Cardiac muscle cell (in vitro differentiated cells and primary cell): ENCODE data around the gene UPK1B. TPM values are rescaled to one million over a fixed set of nuclear protein-coding genes. Genes with fewer than 3 reads are reported as not detected.

Experiments used
- DNase-seq, 2 donors: peaks; one replicate each; pipeline versions ENCODE4 v3.0.0 to v3.0.0-alpha.2; 2010 to 2017; ENCODE audit warnings: low read depth in 1 of 2, low spot score in 1 of 2
- H3K27ac ChIP-seq: fragments of 200-600 bp; sonication (generic); 2 replicates; pipeline ENCODE4 v1.5.1; 2016
- H3K27me3 ChIP-seq: fragments of 200-600 bp; sonication (generic); 2 replicates; pipeline ENCODE4 v1.6.0; 2016; ENCODE audit warnings: control low read depth
- H3K36me3 ChIP-seq: fragments of 200-600 bp; sonication (generic); 2 replicates; pipeline ENCODE4 v1.5.1; 2016; ENCODE audit warnings: control low read depth
- H3K4me1 ChIP-seq: fragments of 200-600 bp; sonication (generic); 2 replicates; pipeline ENCODE4 v1.8.1; 2017; ENCODE audit warnings: low read depth, mild to moderate bottlenecking, mixed run types
- H3K4me3 ChIP-seq: fragments of 200-600 bp; sonication (generic); 2 replicates; pipeline ENCODE4 v1.5.1; 2016; ENCODE audit warnings: mild to moderate bottlenecking
- H3K9me3 ChIP-seq: fragments of 200-600 bp; sonication (generic); 2 replicates; pipeline ENCODE4 v1.5.1; 2017; ENCODE audit warnings: low read depth, mild to moderate bottlenecking, control low read depth
- polyA plus RNA-seq: library from polyadenylated mRNA; unstranded; fragments of >200 nt; fragmentation: Nextera tagmentation; extraction: Ambion mirVana; gene quantifications from 2 replicates; pipeline ENCODE4 v1.2.1, GENCODE V29; 2016
- total RNA-seq: library from RNA; depleted of rRNA; stranded (reverse); fragments of >200 nt; gene quantifications from 2 replicates; pipeline ENCODE4 v1.2.3, GENCODE V29; 2016
- TF ChIP-seq, protein P1 (sequence below): IDR thresholded peaks from 2 replicates; pipeline ENCODE4 v1.5.1; 2012; ENCODE audit warnings: low read depth, mild to moderate bottlenecking, low read length

The UPK1B gene
- total and polyA plus RNA-seq, 2 experiments from 2014 or later = 0.70 TPM; not detected in 1

DNA sequence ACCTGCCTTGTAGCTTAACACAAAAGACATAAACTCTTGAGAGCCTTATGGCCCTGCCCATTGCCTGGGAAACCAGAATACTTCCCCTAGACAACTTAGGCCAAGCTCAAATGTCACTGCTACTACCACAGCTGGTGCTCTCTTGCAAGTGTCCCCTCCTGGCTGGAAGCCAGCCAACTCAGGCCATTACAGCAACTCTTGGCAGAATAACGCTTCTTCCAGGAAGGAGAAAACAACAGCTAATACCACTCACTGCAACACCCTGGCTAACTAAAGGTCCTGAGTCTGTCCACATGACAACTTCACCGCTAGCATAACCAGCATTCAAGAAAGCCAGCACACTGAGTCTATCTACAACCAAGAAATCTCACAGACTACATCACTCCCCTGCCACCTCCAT lies 72.4 kb downstream of the UPK1B start:
- TF ChIP-seq, protein P1, sequence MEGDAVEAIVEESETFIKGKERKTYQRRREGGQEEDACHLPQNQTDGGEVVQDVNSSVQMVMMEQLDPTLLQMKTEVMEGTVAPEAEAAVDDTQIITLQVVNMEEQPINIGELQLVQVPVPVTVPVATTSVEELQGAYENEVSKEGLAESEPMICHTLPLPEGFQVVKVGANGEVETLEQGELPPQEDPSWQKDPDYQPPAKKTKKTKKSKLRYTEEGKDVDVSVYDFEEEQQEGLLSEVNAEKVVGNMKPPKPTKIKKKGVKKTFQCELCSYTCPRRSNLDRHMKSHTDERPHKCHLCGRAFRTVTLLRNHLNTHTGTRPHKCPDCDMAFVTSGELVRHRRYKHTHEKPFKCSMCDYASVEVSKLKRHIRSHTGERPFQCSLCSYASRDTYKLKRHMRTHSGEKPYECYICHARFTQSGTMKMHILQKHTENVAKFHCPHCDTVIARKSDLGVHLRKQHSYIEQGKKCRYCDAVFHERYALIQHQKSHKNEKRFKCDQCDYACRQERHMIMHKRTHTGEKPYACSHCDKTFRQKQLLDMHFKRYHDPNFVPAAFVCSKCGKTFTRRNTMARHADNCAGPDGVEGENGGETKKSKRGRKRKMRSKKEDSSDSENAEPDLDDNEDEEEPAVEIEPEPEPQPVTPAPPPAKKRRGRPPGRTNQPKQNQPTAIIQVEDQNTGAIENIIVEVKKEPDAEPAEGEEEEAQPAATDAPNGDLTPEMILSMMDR = no peak
- Histone ChIP-seq H3K4me3 (no peak overlapping the region), H3K27me3 (no peaks in the 10 kb centered on the region), H3K9me3 (no peaks in the 10 kb centered on the region), H3K4me1 (no peaks in the 10 kb centered on the region), H3K27ac (peak overlapping the region; percentile 30), H3K36me3 (no peaks in the 10 kb centered on the region)
- DNase-seq = peak; percentile 9

Other genes starting within 250 kb of the UPK1B start
- gene IGSF11, start 138.8 kb upstream of the UPK1B start, total RNA-seq = 0.74 and 2.0 TPM in 2 replicates
- 0.46 and 0.74 TPM in 2 replicates for gene IGSF11, start 138.8 kb upstream of the UPK1B start, polyA plus RNA-seq
- gene TEX55, start 27.4 kb upstream of the UPK1B start, total RNA-seq = not detected in 2 replicates
- not detected in 2 replicates for gene TEX55, start 27.4 kb upstream of the UPK1B start, polyA plus RNA-seq
- gene B4GALT4, start 67.3 kb downstream of the UPK1B start, total RNA-seq = 34.0 and 36.3 TPM in 2 replicates
- 45.4 and 51.0 TPM in 2 replicates for gene B4GALT4, start 67.3 kb downstream of the UPK1B start, polyA plus RNA-seq
- gene ARHGAP31, start 120.8 kb downstream of the UPK1B start, total RNA-seq = 59.9 and 60.6 TPM in 2 replicates
- 23.9 and 28.0 TPM in 2 replicates for gene ARHGAP31, start 120.8 kb downstream of the UPK1B start, polyA plus RNA-seq